Measurements from ENCODE around the gene TAPBP. TPM values are rescaled to one million over a fixed set of nuclear protein-coding genes. Genes with fewer than 3 reads are reported as not detected.

TAPBP gene
- total and polyA plus RNA-seq, 9 of the 15 experiments (the other 6 are each of a cell fraction or from before 2014, with no cell fraction given), result 5.6 to 74.0 (median 22.3) TPM

DNA sequence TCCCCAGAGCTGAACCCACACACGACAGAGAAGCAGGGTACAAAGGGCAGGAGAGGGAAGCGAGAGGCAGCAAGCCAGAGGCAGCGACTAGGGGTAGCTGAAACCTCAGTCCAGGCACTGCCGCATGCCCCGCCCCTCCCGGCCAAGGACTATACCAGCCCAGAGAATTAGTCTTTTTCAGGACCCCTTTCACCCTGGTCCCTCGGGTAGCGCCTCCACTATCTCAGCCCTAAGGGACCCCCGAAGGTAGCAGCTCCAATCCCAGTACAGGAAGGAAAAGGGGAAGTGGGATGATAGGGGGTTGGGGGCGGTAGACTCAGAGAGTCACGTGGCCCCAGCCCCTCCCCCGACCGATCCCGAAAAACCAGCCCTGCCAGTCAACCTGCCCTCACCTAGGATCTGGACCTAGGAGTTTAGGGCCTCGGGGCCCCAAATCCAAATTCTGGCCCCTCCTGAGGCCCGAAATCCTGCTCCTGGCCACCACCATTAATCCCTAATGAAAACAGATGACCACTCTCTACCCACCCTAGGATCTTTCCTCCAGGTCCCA lies 16.4 kb downstream of the TAPBP start (continued):
- TF ChIP-seq TAF1 (IDR thresholded peaks at IDR 0.05; ENCODE audit: control insufficient read depth, extremely low read depth, insufficient read depth, low read length, severe bottlenecking), result no peak
- no peak for TF ChIP-seq NCOA6 (IDR thresholded peaks at IDR 0.05)
- TF ChIP-seq SAP30 (IDR thresholded peaks at IDR 0.05; ENCODE audit: borderline replicate concordance, insufficient read depth, low read depth, low read length, poor library complexity, severe bottlenecking), result no peak
- no peak for TF ChIP-seq NELFE (IDR thresholded peaks at IDR 0.05; ENCODE audit: insufficient read depth, insufficient read length)
- no peak for TF ChIP-seq KDM1A (IDR thresholded peaks at IDR 0.05)
- TF ChIP-seq RFX5 (IDR thresholded peaks at IDR 0.05; ENCODE audit: low read depth, low read length), result no peak
- no peak for TF ChIP-seq LARP7 (IDR thresholded peaks at IDR 0.05)
- peak; percentile 68 for TF ChIP-seq TOE1 (IDR thresholded peaks at IDR 0.05; ENCODE audit: borderline replicate concordance)
- TF ChIP-seq TOE1 (CRISPR knock-in tag; IDR thresholded peaks at IDR 0.05; ENCODE audit: borderline replicate concordance, low read depth), result no peak
- no peak for TF ChIP-seq POLR3G (IDR thresholded peaks at IDR 0.05; ENCODE audit: extremely low read depth, insufficient read length, insufficient replicate concordance)
- TF ChIP-seq, protein P1, sequence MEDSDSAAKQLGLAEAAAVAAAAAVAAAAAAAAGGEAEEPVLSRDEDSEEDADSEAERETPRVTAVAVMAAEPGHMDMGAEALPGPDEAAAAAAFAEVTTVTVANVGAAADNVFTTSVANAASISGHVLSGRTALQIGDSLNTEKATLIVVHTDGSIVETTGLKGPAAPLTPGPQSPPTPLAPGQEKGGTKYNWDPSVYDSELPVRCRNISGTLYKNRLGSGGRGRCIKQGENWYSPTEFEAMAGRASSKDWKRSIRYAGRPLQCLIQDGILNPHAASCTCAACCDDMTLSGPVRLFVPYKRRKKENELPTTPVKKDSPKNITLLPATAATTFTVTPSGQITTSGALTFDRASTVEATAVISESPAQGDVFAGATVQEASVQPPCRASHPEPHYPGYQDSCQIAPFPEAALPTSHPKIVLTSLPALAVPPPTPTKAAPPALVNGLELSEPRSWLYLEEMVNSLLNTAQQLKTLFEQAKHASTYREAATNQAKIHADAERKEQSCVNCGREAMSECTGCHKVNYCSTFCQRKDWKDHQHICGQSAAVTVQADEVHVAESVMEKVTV (CRISPR knock-in tag; IDR thresholded peaks at IDR 0.05), result no peak
- TF ChIP-seq CBX1 (IDR thresholded peaks at IDR 0.05; ENCODE audit: low read depth), result no peak
- peak; percentile 34; the same call in 1 of the 2 replicates for TF ChIP-seq OTX1 (CRISPR knock-in tag; IDR thresholded peaks at IDR 0.05)
- TF ChIP-seq, protein P2, sequence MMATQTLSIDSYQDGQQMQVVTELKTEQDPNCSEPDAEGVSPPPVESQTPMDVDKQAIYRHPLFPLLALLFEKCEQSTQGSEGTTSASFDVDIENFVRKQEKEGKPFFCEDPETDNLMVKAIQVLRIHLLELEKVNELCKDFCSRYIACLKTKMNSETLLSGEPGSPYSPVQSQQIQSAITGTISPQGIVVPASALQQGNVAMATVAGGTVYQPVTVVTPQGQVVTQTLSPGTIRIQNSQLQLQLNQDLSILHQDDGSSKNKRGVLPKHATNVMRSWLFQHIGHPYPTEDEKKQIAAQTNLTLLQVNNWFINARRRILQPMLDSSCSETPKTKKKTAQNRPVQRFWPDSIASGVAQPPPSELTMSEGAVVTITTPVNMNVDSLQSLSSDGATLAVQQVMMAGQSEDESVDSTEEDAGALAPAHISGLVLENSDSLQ (IDR thresholded peaks at IDR 0.05), result peak; percentile 85
- TF ChIP-seq PTRF (tag; IDR thresholded peaks at IDR 0.05), result no peak
- TF ChIP-seq PTTG1 (tag; IDR thresholded peaks at IDR 0.05; ENCODE audit: low read depth), result no peak
- no peak for TF ChIP-seq MAFK (IDR thresholded peaks at IDR 0.05; ENCODE audit: low read length)
- TF ChIP-seq TRIM24 (IDR thresholded peaks at IDR 0.05), result no peak
- TF ChIP-seq ASH1L (IDR thresholded peaks at IDR 0.05; ENCODE audit: borderline replicate concordance, low read depth, partially characterized antibody), result no peak
- no peak for TF ChIP-seq ZNF76 (CRISPR knock-in tag; IDR thresholded peaks at IDR 0.05; ENCODE audit: borderline replicate concordance)
- no peak for TF ChIP-seq CREB3L1 (IDR thresholded peaks at IDR 0.05; ENCODE audit: borderline replicate concordance, low read depth)
- no peak for TF ChIP-seq HNRNPK (IDR thresholded peaks at IDR 0.05; ENCODE audit: low read depth, low read length, poor library complexity, severe bottlenecking)

Measured in K562 (cell line).